HG02610 (cell line): ENCODE measurements around the gene AJUBA.
"Not testable (repeated sequence)": the region's sequence is repeated elsewhere in the genome, so short reads cannot be mapped to it uniquely, and the experiment has no call there.

Experiments used
- ATAC-seq: cut with Tn5 transposase; IDR thresholded peaks from one replicate; pipeline ENCODE4 v1.9.1; 2021; ENCODE audit warnings: mild to moderate bottlenecking, moderate library complexity; ENCODE audit not compliant: unreplicated experiment

AJUBA gene

GRCh38 chr14:22981876-22982476 is 375 bp downstream of the AJUBA start:
- ATAC-seq: no peak

- ATAC-seq: no peak
Observed at GRCh38 chr14:22981090-22981875, 1.1 kb downstream of the AJUBA start.

- ATAC-seq: no peak
Observed at GRCh38 chr14:22980672-22981089, 1.7 kb downstream of the AJUBA start.

GRCh38 chr14:22979748-22980392 is 2.5 kb downstream of the AJUBA start:
- ATAC-seq: no peak

DNA sequence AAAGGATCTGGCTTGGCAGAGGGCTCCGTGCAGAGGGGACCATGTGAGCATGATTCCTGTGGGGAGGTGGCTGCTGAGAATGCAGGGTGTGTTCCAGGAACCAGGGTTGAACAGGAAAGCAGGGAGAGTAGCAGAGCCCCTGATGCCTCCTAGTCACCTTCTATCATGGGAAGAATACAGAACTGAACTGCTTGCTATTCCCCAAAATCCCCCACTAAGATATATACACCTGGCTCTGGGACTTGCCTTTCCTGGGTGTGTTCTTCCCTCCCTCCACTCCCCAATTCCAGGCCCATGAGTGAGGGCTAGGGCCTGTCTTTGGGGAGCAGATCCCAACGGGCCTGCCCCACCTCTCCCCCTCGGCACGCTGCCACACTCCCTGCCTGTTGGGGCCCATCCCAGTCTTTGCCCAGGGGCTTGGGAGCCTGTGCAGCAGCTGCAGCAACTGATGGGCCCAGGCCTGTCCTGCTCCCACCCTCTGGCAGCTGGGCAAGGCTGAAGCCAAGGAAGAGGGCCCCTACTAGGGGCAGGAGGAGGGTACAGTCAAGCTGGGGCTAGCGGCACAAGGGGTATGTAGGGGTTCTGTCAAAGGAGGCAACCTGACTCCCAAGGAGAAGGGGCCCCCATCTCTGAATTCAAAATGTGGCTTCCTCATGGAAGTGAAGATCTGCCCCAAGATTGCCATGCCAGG is 3.2 kb downstream of the AJUBA start:
- no peak for ATAC-seq

DNA sequence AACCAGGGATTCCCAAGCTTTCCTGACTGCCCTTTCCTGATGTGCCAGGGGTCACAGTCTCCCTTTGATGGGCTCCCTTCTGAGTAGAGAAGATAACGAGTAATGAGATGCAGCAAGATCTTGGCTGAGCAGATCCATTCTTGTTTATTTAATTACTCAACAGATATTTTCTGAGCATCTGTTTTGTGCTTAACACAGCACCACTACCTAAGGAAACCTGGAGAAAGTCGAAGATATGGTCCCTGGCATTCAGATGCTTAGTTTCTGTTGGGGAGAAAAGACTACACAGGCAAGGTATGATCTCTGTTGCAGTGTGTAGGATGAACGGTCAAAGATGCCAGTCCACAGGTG is 3.9 kb downstream of the AJUBA start:
- ATAC-seq: no peak

DNA sequence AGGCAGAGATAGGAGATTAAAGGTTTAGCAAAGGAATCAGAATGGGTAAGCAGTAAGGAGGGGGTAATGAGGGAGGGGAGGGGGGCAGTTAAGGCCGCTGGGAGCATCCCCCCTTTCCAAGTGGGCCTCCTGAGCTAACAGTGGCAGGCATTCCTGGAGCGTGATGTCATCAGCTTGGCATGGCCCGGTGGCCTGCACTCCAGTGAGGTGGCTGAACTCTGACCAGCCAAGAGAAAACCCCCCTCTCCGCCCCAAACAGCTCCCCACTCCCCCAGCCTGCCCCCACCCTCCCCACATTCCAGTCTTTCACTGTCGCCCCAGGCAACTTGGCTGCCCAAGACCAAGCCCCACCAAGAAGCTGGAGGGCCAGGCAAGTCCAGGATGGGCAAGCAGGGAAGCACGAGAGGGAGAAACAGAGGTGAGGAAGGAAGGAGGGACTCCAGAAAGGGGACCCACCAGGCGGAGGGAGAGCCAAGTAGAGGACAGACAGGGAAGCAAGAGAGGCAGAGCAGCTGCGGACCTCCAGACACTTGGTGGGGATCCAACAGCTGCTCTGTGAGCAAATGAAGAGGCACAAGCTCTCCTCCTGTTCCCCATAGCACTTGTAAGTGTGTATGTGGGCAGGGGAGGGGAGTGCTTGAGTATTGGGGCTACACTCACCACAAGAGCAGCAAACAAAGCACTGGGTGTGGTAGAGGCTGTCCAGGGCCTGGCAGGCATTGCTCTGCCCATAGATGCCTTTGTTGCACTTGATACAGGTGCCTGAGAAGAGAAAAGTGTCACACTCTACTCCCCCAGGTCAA is 4.5 kb downstream of the AJUBA start:
- no peak for ATAC-seq

- no peak for ATAC-seq
Observed at GRCh38 chr14:22977434-22977683, 5.0 kb downstream of the AJUBA start.

DNA sequence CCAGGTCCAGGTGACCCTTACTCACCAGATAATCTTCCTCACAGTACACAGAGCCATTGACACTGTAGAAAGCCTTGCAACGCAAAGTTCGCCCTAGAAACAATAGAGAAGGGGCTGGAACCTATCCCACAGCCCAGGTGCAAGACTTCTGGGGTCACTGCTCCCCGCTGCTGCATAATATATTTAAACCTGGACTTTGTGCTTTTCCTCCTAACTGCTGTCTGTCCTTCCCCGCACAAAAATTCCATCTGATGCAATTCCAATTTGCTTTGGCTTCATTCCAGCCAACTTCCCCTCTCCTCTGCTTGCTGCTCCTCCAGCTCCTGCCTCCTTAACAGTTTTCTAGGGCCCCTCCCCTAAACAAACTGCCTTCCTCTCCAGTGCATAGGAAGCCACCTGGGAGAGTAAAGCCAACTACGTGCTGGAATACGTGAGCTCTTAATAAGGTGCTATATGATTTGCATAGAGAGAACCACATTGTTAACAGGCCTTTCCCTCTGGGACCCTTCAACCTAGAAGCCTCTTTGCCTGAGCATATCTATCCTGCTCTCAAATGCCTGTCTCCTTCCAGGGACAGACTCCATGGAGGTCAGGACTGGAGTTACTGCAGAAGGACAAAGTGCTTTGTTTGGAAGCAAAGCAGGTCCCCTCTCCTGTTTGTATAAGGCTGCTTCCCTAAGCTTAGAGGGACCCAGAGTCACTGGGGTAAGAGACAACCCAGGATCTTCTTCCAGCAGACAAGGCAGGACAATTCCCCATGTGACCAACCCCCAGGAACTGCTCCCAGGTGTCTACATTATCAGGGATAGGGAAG is 5.5 kb downstream of the AJUBA start:
- ATAC-seq: no peak

- no peak for ATAC-seq
Observed at GRCh38 chr14:22974530-22975313, 7.6 kb downstream of the AJUBA start.

GRCh38 chr14:22973217-22974032 is 8.9 kb downstream of the AJUBA start:
- no peak for ATAC-seq

- ATAC-seq: no peak
Observed at GRCh38 chr14:22972313-22972930, 9.9 kb downstream of the AJUBA start.

- no peak for ATAC-seq
Observed at GRCh38 chr14:22971152-22971551, 11.2 kb downstream of the AJUBA start.

- ATAC-seq: no peak
Observed at GRCh38 chr14:22966783-22967269, 15.5 kb downstream of the AJUBA start.

GRCh38 chr14:22965916-22966782 is 16.2 kb downstream of the AJUBA start:
- not testable (repeated sequence) for ATAC-seq

- no peak for ATAC-seq
Observed at GRCh38 chr14:22962061-22962676, 20.2 kb downstream of the AJUBA start.
